ENCODE results near the gene UBXN6.

UBXN6 gene

DNA sequence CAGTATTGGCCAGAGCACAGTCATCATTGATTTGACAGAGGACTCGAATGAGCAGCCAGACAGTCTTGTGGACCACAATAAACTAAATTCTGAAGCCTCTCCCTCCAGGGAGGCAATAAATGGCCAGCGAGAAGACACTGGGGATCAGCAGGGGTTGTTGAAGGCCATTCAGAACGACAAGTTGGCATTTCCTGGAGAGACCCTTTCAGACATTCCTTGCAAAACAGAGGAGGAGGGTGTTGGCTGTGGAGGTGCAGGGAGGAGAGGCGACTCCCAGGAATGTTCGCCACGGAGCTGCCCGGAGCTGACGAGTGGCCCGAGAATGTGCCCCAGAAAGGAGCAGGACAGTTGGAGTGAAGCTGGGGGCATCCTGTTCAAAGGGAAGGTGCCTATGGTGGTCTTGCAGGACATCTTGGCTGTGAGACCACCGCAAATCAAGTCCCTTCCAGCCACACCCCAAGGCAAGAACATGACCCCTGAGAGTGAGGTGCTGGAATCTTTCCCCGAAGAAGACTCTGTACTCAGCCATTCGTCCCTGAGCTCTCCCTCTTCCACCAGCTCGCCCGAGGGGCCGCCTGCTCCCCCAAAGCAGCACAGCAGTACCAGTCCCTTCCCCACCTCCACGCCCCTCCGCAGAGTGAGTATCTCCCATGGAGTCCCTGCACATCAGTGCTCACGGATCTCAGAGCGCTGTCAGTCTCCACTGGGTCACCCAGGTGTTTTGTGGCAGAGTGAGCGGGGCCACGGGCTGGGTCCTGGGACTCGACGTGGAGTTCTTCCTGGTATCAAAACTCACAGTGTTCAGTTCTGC is 48.3 kb downstream of the UBXN6 start:
- DNase-seq (ENCODE audit: low read depth), result no peak

DNA sequence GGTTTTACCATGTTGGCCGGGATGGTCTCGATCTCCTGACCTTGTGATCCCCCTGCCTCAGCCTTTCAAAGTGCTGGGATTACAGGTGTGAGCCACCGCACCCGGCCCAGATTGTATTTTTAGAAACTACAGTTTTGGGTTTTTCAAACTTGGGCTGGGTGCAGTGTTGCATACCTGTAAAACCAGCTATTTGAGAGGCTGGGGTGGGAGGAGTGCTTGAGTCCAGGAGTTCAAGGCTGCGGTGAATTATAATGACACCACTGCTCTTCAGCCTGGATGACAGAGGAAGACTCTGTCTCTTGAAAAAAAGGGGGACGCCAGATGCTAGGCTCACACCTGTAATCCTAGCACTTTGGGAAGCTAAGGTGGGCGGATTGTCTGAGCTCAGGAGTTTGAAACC is 51.0 kb downstream of the UBXN6 start:
- DNase-seq (ENCODE audit: low read depth), result no peak

DNA sequence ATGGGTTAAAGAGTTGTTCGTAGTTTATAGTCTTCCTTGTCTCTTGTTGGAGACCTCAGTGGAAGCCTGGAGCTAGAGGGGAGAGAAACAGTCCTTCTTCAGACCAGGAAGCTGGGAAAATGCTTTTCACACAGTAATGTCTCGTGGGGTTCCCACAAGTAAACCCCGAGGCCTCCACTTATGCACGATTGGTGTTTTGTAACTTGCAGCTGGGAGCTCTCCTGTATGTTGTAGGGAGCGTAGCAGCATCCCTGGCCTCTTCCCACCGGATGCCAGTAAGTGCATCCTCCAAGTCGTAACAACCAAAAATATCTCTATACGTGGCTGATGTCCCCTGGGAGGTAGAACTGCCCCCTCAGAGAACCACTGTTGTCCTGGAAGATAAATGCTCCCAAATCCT is 51.6 kb downstream of the UBXN6 start:
- DNase-seq (ENCODE audit: low read depth), result no peak

DNA sequence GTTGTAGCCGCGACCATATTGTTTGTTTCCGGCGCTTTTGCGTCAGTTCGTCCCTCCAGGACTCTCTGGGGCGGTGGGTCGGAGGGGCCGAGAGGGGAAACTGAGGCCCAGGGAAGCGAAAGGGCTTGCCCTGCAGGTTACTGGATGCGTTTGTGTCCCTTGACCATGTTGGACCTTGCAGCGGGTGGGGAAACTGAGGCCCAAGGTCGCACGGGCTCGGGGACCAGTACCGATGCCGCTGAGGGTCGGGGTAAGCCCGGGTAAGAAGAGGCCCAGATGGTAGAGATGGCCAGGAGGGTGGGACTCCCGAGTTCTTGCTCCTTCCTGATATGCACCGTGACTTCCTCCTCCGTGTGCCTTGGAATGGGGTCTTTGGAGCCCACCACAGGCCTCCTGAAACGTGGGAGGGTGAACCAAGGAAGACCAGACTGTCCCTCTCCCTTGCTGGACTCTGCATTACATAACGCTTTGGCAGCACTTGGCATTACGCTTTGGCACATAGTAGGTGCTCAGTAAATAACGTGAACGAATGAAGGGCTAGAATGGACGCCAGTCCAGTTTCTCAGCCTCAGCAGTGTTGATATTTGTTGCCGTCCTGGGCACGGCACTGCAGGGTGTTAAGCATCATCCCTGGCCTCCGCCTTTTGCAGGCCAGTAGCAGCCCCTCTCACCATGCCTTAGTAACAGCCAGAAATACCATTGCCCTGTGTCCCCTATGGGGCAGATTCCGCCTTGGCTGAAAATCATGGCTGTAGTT is 54.4 kb downstream of the UBXN6 start:
- DNase-seq (ENCODE audit: low read depth), result no peak

DNA sequence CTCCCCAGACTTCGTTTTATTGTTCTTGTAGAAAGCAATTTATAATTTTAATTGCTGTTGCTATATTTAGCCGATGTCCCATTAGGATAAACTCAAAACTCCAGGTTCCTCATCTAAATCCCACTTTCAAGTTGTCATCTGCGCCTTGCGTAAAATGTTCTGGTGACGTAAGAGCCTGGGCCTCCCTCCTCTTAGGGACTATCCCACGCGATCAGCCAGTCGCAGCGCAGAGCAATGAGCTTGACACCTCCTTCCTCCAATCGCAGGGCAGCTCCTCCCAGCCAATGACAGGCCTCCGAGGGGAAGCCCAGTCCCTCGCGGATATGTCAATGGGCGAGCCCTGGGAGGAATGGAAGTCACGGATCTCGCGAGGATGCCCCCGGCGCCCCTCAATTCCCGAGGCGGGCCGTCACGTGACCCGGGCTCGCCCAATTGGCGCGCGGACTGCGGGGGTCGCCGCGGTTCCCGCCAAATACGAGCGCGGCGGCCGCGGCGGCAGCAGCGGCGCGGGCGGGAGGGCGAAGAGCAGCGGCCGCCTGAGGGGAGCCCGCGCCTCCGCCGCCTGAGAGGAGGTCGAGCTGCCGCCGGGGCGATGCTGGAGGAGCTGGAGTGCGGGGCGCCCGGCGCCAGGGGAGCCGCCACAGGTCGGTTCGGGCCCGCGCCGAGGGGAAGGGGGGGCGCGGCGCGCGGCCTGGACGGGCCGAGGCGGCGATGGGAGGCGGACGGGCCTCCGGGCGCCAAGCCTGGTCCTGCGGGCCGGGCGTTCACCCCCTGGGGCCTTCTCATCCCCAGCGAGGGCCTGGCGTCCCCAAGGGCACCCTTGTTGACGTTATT is 55.2 kb downstream of the UBXN6 start, which contains the start of gene CHAF1A:
TSS of gene CHAF1A (plus strand) at position 470 of the 834 bp plus-strand sequence. CDS start at position 593, 123 bp downstream.
- peak; percentile 99 for DNase-seq (ENCODE audit: low read depth)

DNA sequence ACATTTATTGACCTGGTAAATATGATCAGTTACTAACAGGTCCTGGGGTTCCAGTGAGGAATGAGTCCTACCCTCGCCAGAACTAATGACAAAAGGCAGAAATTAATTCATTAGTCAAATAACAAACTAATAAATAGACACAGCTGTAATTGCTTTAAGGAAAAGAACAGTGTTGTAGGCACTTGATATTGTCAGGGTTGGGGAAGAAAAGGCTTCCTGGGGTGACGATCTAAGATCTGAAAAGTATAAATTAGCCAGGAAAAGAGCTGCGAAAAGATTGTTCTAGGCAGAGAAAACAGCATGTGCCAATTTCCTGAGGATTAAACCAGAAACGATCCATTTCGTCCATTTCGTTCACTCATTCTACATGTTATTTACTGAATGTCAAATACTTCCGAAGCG is 55.8 kb downstream of the UBXN6 start:
- DNase-seq (ENCODE audit: low read depth), result no peak

DNA sequence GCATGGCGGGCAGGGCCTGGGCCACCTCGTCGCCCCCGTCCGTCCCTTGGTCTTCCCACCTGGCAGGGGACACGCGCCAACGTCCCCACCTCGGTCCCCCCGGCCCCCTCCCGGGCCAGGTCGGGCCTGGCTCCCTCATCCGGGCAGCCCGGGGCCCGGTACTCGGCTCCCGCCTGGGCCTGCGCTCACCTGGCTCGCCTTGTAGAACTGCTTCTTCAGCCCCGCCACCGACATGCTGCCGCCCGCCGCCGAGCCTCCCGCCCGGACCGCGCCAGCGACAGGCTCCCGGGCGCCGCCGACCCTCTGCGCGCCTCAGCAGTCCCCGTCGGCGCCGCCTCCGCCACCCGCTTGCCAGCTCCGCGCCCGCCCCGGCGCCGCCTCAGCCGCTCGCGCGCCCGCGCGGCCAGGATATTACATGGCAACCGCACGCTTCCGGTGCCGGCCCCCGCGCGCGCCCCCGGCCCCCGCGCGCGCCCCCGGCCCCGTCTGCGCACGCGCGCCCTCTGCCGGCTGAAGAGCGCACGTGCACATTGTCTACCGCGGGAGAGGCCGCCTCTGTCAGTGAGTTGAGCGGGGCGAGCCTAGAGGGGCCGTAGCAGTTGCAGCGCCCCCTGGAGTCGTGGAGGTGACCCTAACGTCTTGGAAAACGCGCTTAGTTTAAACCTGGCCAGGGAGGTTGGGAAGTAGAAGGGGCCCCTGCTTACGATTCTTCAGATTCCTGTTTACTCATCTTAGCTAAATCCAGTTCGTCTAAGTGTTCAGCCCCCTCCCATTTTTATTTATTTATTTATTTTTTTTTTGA is 57.3 kb downstream of the UBXN6 start, which contains the start of gene SH3GL1:
TSS of gene SH3GL1 (minus strand) at position 413 of the 802 bp plus-strand sequence. CDS start at position 234, 179 bp downstream.
- peak; percentile 69 for DNase-seq (ENCODE audit: low read depth)

DNA sequence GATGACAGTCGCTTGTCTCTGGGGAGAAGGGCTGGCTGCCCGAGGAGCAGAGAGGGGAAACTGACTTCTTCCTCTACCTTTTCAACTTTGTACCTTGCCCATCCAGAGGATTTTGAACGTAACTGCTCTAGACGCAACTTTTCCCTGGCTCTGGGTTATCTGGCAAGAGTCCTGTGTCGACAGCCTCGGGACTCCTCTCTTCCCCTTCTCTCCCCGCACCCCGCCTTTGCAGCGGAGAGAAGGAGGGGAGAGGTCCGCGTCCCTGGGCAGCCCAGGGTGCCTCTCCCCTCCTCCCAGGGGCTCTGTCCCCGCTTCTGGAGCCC is 57.8 kb downstream of the UBXN6 start:
- no peak for DNase-seq (ENCODE audit: low read depth)

DNA sequence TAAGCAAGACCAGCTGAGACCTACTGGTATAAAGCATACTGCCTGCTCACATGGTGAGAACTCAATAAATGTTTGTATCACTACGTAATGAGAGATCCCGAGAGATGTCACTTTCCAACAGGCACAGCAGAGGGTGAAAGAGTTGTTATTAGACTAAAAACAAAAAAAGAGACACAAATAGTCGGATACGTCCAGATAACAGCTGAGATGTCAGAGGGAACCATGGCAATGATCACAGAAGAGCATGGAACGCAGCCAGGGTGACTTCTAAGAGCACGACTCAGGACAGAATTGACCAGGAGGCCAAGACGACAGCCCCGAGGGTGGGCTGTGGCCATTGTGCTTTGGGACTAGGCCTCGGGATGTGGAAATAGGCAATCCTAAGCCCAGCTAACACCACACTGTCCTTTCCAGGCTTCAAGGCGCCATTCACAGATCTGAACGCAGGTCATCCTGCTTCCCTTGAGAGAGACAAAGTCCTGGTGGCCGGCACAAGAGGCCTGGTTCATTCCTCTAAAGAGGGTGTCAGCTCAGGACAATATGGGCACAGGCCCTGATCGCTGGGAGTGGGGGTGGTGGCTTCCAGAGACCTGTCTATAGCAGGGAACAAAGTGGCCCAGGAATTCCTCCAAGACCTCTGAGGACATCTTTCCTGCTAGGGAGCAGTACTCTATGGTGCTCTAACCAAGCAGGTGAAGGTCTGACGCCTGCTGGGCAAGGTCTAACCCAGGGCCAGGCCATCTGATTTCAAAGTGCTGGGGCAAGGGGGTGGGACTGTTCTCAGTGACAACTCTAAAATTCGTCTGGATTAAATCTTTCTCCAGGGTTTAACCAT is 60.4 kb downstream of the UBXN6 start:
- DNase-seq (ENCODE audit: low read depth), result no peak

All from HS-5 (cell line).